H1 (cell line): ENCODE measurements around the gene GSTO2. TPM values are rescaled to one million over a fixed set of nuclear protein-coding genes. Genes with fewer than 3 reads are reported as not detected.

Experiments used
- CTCF ChIA-PET: fragments of 300-600 bp; sonication (Branson Sonifier 250); formaldehyde crosslinking; loops from one replicate; lab custom pipeline; 2021; ENCODE audit not compliant: partially characterized antibody; lab: Charles Lee
- POLR2A ChIA-PET: fragments of 300-600 bp; sonication (Branson Sonifier 250); formaldehyde crosslinking; loops from one replicate; lab custom pipeline; 2021; ENCODE audit warnings: inconsistent platforms; ENCODE audit not compliant: partially characterized antibody; lab: Charles Lee
- DNase-seq, 2 experiments: peaks; one replicate each; pipeline versions ENCODE4 v3.0.0 to v3.0.0-alpha.2; 2010 to 2022; ENCODE audit warnings: low spot score in 2 of 2, low read depth in 1 of 2, mixed read lengths in 1 of 2
- FAIRE-seq: peaks from 2 replicates; lab custom pipeline; 2011; peaks lifted over from hg19 to GRCh38; lab: Jason Lieb, UNC
- H2AFZ ChIP-seq: 2 replicates; pipeline ENCODE4 v1.8.1; 2012; ENCODE audit warnings: low read length, inconsistent platforms
- H2AK5ac ChIP-seq: 2 replicates; pipeline ENCODE4 v1.6.1; 2013; ENCODE audit warnings: low read depth, low read length
- H2BK120ac ChIP-seq: replicated peaks from 2 replicates; pipeline ENCODE3; 2013; ENCODE audit warnings: low read depth, low read length, inconsistent platforms
- H2BK12ac ChIP-seq: 2 replicates; pipeline ENCODE4 v1.6.1; 2013; ENCODE audit warnings: low read depth, low read length
- H2BK15ac ChIP-seq: 2 replicates; pipeline ENCODE4 v1.6.1; 2013; ENCODE audit warnings: low read length
- H2BK20ac ChIP-seq: 2 replicates; pipeline ENCODE4 v1.6.1; 2013; ENCODE audit warnings: low read length
- H2BK5ac ChIP-seq: 2 replicates; pipeline ENCODE4 v1.6.1; 2013; ENCODE audit warnings: low read depth, low read length
- H3K14ac ChIP-seq: 2 replicates; pipeline ENCODE4 v1.6.1; 2013; ENCODE audit warnings: inconsistent platforms; ENCODE audit not compliant: insufficient read length
- H3K18ac ChIP-seq: 2 replicates; pipeline ENCODE4 v1.6.1; 2013; ENCODE audit warnings: low read length; ENCODE audit errors: extremely low read depth
- H3K23ac ChIP-seq: 2 replicates; pipeline ENCODE4 v1.6.1; 2013; ENCODE audit warnings: inconsistent platforms; ENCODE audit not compliant: insufficient read length
- H3K23me2 ChIP-seq: 2 replicates; pipeline ENCODE4 v1.6.1; 2013; ENCODE audit warnings: low read depth, low read length
- H3K27ac ChIP-seq: 2 replicates; pipeline ENCODE4 v1.6.1; 2011; ENCODE audit warnings: low read depth, low read length, inconsistent platforms
- H3K27me3 ChIP-seq, 4 experiments: replicated peaks in 1 of 4; 1 replicate in 1 of 4; 2 replicates in 3 of 4; pipeline versions ENCODE4 v1.6.1 to v1.8.1; 2011 to 2013; ENCODE audit warnings: low read length in 3 of 4, mild to moderate bottlenecking in 3 of 4, inconsistent platforms in 2 of 4, mixed read lengths in 2 of 4, moderate library complexity in 1 of 4; ENCODE audit not compliant: control insufficient read depth in 3 of 4, insufficient read depth in 3 of 4; ENCODE audit errors: extremely low read depth in 1 of 4
- H3K36me3 ChIP-seq, 4 experiments: 2 replicates each; pipeline versions ENCODE4 v1.6.1 to v1.8.1; 2011 to 2013; ENCODE audit warnings: mild to moderate bottlenecking in 4 of 4, low read length in 3 of 4, moderate library complexity in 2 of 4, control low read depth in 1 of 4, inconsistent platforms in 1 of 4; ENCODE audit not compliant: insufficient read depth in 4 of 4, control insufficient read depth in 2 of 4
- H3K4ac ChIP-seq: replicated peaks from 2 replicates; pipeline ENCODE3; 2013; ENCODE audit warnings: low read length, low read depth, mixed read lengths, inconsistent platforms; ENCODE audit not compliant: insufficient read length
- H3K4me1 ChIP-seq, 4 experiments: replicated peaks in 1 of 4; 1 replicate in 1 of 4; 2 replicates in 3 of 4; pipeline versions ENCODE4 v1.6.1 to v1.8.1; 2011 to 2013; ENCODE audit warnings: low read length in 3 of 4, inconsistent platforms in 2 of 4, mixed read lengths in 1 of 4; ENCODE audit not compliant: insufficient read depth in 4 of 4, control insufficient read depth in 3 of 4
- H3K4me2 ChIP-seq, 2 experiments: 2 replicates each; pipeline versions ENCODE4 v1.6.1 to v1.8.1; 2011 to 2013; ENCODE audit warnings: low read depth in 2 of 2, low read length in 2 of 2, control low read depth in 1 of 2, inconsistent platforms in 1 of 2, mild to moderate bottlenecking in 1 of 2; ENCODE audit not compliant: insufficient read depth in 1 of 2
- H3K4me3 ChIP-seq, 4 experiments: fragments of 200-600, 300-600 bp in 1 of 4; sonication (generic), shearing (Covaris generic), sonication (Bioruptor Twin) in 1 of 4; 2 replicates each; pipeline versions ENCODE4 v1.5.1 to v1.8.1; 2011 to 2016; ENCODE audit warnings: low read length in 4 of 4, low read depth in 3 of 4, control low read depth in 2 of 4, inconsistent platforms in 2 of 4, mild to moderate bottlenecking in 2 of 4, mixed read lengths in 1 of 4, moderate library complexity in 1 of 4; ENCODE audit not compliant: insufficient read depth in 2 of 4; ENCODE audit errors: extremely low read depth in 1 of 4
- H3K56ac ChIP-seq: replicated peaks from 2 replicates; pipeline ENCODE3; 2013; ENCODE audit warnings: low read depth, mild to moderate bottlenecking, mixed read lengths, low read length, inconsistent platforms; ENCODE audit not compliant: insufficient read length
- H3K79me1 ChIP-seq: 2 replicates; pipeline ENCODE4 v1.6.1; 2013; ENCODE audit warnings: low read depth, low read length, control low read depth
- H3K79me2 ChIP-seq, 2 experiments: 2 replicates each; pipeline versions ENCODE4 v1.6.1 to v1.8.1; 2012 to 2013; ENCODE audit warnings: low read length in 2 of 2, mild to moderate bottlenecking in 2 of 2, inconsistent platforms in 1 of 2; ENCODE audit not compliant: insufficient read depth in 2 of 2, control insufficient read depth in 1 of 2
- H3K9ac ChIP-seq, 4 experiments: replicated peaks in 1 of 4; 1 replicate in 1 of 4; 2 replicates in 3 of 4; pipeline versions ENCODE4 v1.6.1 to v1.8.1; 2011 to 2013; ENCODE audit warnings: low read depth in 3 of 4, low read length in 3 of 4, control low read depth in 2 of 4, mild to moderate bottlenecking in 2 of 4, moderate library complexity in 2 of 4, inconsistent platforms in 1 of 4; ENCODE audit errors: extremely low read depth in 1 of 4
- H3K9me3 ChIP-seq, 2 experiments: 2 replicates each; pipeline versions ENCODE4 v1.6.1 to v1.8.1; 2012 to 2013; ENCODE audit warnings: mild to moderate bottlenecking in 2 of 2, moderate library complexity in 2 of 2, control low read depth in 1 of 2, inconsistent platforms in 1 of 2, low read depth in 1 of 2, low read length in 1 of 2, mixed read lengths in 1 of 2; ENCODE audit not compliant: insufficient read depth in 2 of 2
- H4K20me1 ChIP-seq, 2 experiments: replicated peaks in 1 of 2; 2 replicates each; pipeline versions ENCODE3 to v1.8.1; 2011 to 2013; ENCODE audit warnings: inconsistent platforms in 2 of 2, low read length in 2 of 2, mild to moderate bottlenecking in 1 of 2; ENCODE audit not compliant: insufficient read depth in 2 of 2, control insufficient read depth in 1 of 2
- H4K5ac ChIP-seq: 2 replicates; pipeline ENCODE4 v1.6.1; 2013; ENCODE audit warnings: low read length, low read depth, mixed read lengths, inconsistent platforms; ENCODE audit not compliant: insufficient read length
- H4K8ac ChIP-seq: 2 replicates; pipeline ENCODE4 v1.8.0; 2013; ENCODE audit warnings: mild to moderate bottlenecking, moderate library complexity, low read length, inconsistent platforms; ENCODE audit not compliant: insufficient read depth; ENCODE audit errors: extremely low read depth
- H4K91ac ChIP-seq: replicated peaks from 2 replicates; pipeline ENCODE3; 2013; ENCODE audit warnings: low read length, mixed read lengths, inconsistent platforms; ENCODE audit not compliant: insufficient read length
- ASH2L ChIP-seq: fragments of 200-600, 300-600 bp; sonication (generic); IDR thresholded peaks from one replicate; pipeline ENCODE4 v1.7.1; 2017; ENCODE audit warnings: low read length
- CEBPB ChIP-seq: IDR thresholded peaks from 2 replicates; pipeline ENCODE4 v1.6.1; 2012; ENCODE audit warnings: low read depth, low read length
- CHD2 ChIP-seq: IDR thresholded peaks from 2 replicates; pipeline ENCODE4 v1.6.1; 2012; ENCODE audit warnings: low read length, improper control_type of control experiment
- FOSL1 ChIP-seq: IDR thresholded peaks from 2 replicates; pipeline ENCODE4 v1.6.1; 2011; ENCODE audit warnings: mild to moderate bottlenecking, low read depth, low read length, moderate library complexity; ENCODE audit not compliant: insufficient read depth
- KDM4A ChIP-seq: IDR thresholded peaks from one replicate; pipeline ENCODE4 v1.7.1; 2012; ENCODE audit warnings: low read depth, mild to moderate bottlenecking, moderate library complexity, low read length, inconsistent platforms; ENCODE audit not compliant: severe bottlenecking
- KDM5A ChIP-seq: fragments of 200-600 bp; IDR thresholded peaks from 2 replicates; pipeline ENCODE4 v1.7.1; 2012; ENCODE audit warnings: mild to moderate bottlenecking, low read length, inconsistent platforms, mixed read lengths
- POU5F1 ChIP-seq: IDR thresholded peaks from 2 replicates; pipeline ENCODE4 v1.6.1; 2011; ENCODE audit warnings: low read depth, mild to moderate bottlenecking, low read length, moderate library complexity
- RBBP5 ChIP-seq: IDR thresholded peaks from 2 replicates; pipeline ENCODE4 v1.7.1; 2012; ENCODE audit warnings: low read depth, mild to moderate bottlenecking, inconsistent platforms, low read length, moderate library complexity, borderline replicate concordance
- SIN3A ChIP-seq, 2 experiments: IDR thresholded peaks in 1 of 2; conservative IDR thresholded peaks in 1 of 2; 2 replicates each; pipeline ENCODE4 v1.6.1; 2011 to 2012; ENCODE audit warnings: low read length in 2 of 2, improper control_type of control experiment in 1 of 2, low read depth in 1 of 2, mild to moderate bottlenecking in 1 of 2
- SRF ChIP-seq: IDR thresholded peaks from 2 replicates; pipeline ENCODE4 v1.6.1; 2011; ENCODE audit warnings: mild to moderate bottlenecking, low read depth, low read length, moderate library complexity
- TCF12 ChIP-seq: IDR thresholded peaks from 2 replicates; pipeline ENCODE4 v1.6.1; 2011; ENCODE audit warnings: low read depth, mild to moderate bottlenecking, low read length
- USF2 ChIP-seq: IDR thresholded peaks from 2 replicates; pipeline ENCODE4 v1.6.1; 2011; ENCODE audit warnings: low read length, improper control_type of control experiment
- WGBS, 2 experiments: shearing (Covaris generic) in 1 of 2; methylation state at CpG; one replicate each; pipeline versions ENCODE4 v1.1.6 to v1.1.7; 2013 to 2015; ENCODE audit warnings: low lambda C conversion rate in 2 of 2, mixed read lengths in 2 of 2, inconsistent platforms in 1 of 2, low coverage in 1 of 2, missing lambda C conversion rate in 1 of 2; ENCODE audit not compliant: insufficient replicate concordance in 2 of 2, insufficient coverage in 1 of 2, insufficient read length in 1 of 2; ENCODE audit errors: extremely low coverage in 1 of 2, missing lambda C conversion rate in 1 of 2; 5-methylcytosine and 5-hydroxymethylcytosine counted together
- polyA plus RNA-seq, 7 experiments: library from polyadenylated mRNA; depleted of rRNA in 3 of 7; stranded (reverse) in 5 of 7; unstranded in 2 of 7; fragments of >200 nt in 5 of 7; fragments of 200-250 nt in 2 of 7; gene quantifications; 1 replicate in 5 of 7; 2 replicates in 1 of 7; 4 replicates in 1 of 7; pipeline versions ENCODE4 v1.2.1 to v1.2.3, GENCODE V29; 2011 to 2013; ENCODE audit warnings: missing spikeins in 2 of 7, mixed read lengths in 2 of 7
- total RNA-seq: library from RNA; stranded (reverse); fragmentation: NEBNext Ultra II Directional; extraction: Animal tissue kit (Norgen Biotek cat#: 25700); gene quantifications from 2 replicates; pipeline ENCODE4 v1.2.1, GENCODE V29; 2021
- TF ChIP-seq, protein P1 (sequence below): IDR thresholded peaks from 2 replicates; pipeline ENCODE4 v1.6.1; 2012; ENCODE audit warnings: inconsistent platforms

The GSTO2 gene
- total and polyA plus RNA-seq, 2 of the 8 experiments (the other 6 are each of a cell fraction or from before 2014, with no cell fraction given), result 13.1 to 41.7 TPM

DNA sequence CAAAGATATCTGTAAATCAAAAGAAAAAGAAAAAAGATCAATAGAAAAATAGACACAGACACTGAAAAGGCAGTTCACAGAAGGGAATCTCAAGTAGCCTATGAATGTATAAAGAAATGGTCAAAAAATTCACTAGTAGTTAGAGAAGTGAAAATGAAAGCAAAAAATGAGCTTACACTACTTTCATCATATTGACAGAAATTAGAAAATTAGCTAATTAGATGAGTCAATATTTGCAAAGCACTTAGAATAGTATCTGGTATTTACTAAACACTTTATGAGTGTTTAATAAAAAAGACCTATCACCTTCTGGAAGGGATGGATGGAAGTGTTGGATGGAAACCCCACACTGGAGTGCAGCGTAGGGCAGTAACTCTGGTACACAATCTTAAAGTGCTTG lies 82.9 kb downstream of the GSTO2 start:
- Histone ChIP-seq H2AFZ (no peak overlapping the region), H2BK20ac (no peak overlapping the region), H2BK15ac (no peak overlapping the region), H3K36me3 (no peaks in the 10 kb centered on the region), H3K14ac (no peak overlapping the region), H4K20me1 (no peaks in the 10 kb centered on the region), H3K9me3 (no peaks in the 10 kb centered on the region), H3K4ac (no peak overlapping the region), H3K79me1 (no peaks in the 10 kb centered on the region), H3K18ac (no peak overlapping the region), H2AK5ac (no peak overlapping the region), H3K27me3 (peaks cover 5 to 13% (median 10%) of the 10 kb centered on the region in 4 experiments), H3K79me2 (no peaks in the 10 kb centered on the region), H4K91ac (no peak overlapping the region), H3K4me3 (no peak overlapping the region), H3K4me2 (no peak overlapping the region), H2BK12ac (no peak overlapping the region), H3K9ac (no peak overlapping the region), H4K5ac (no peak overlapping the region), H2BK120ac (no peak overlapping the region), H3K4me1 (peaks cover 0 to 9% (median 1%) of the 10 kb centered on the region in 4 experiments; a peak in 2 of 7 replicates), H3K23ac (no peak overlapping the region), H3K56ac (no peak overlapping the region), H3K27ac (no peak overlapping the region), H4K8ac (no peak overlapping the region), H2BK5ac (no peak overlapping the region), H3K23me2 (peaks cover 7% of the 10 kb centered on the region; the same call in 1 of the 2 replicates)
- POLR2A ChIA-PET, result interaction anchor here (0.9 to 1.9 kb wide), 3 partner anchors 9 to 45 kb away, joined by 3 to 7 read pairs (median 4); partner anchors contain the start of gene ITPRIP
- 100% methylated on average over 1 of the region's 1 CpG; no CpG with 5 or more reads in 1 of the 2 experiments for WGBS, 2 experiments
- CTCF ChIA-PET, result interaction anchor here (0.6 to 17.2 kb wide), 13 partner anchors 10 to 270 kb away, joined by 3 to 379 read pairs (median 7); no protein-coding TSS in a partner anchor
- FAIRE-seq (no peak), DNase-seq (no peak)
- TF ChIP-seq, protein P1, sequence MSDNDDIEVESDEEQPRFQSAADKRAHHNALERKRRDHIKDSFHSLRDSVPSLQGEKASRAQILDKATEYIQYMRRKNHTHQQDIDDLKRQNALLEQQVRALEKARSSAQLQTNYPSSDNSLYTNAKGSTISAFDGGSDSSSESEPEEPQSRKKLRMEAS, result no peak
- TF ChIP-seq KDM5A (no peak), USF2 (no peak), FOSL1 (no peak), POU5F1 (no peak), TCF12 (no peak), SIN3A (conservative IDR thresholded peaks at IDR 0.05 in 1 of 2, IDR thresholded peaks at IDR 0.05 in 1 of 2; ENCODE audit: low read depth in 1 of 2, low read length in 2 of 2) (no peak), SRF (no peak), RBBP5 (no peak), ASH2L (no peak), CHD2 (no peak), KDM4A (no peak), CEBPB (no peak)
